Measurements from ENCODE around the gene RIPK1. TPM values are rescaled to one million over a fixed set of nuclear protein-coding genes. Genes with fewer than 3 reads are reported as not detected.

The RIPK1 gene
- total and polyA plus RNA-seq, 2 experiments from 2014 or later, result 15.3 to 26.2 TPM

DNA sequence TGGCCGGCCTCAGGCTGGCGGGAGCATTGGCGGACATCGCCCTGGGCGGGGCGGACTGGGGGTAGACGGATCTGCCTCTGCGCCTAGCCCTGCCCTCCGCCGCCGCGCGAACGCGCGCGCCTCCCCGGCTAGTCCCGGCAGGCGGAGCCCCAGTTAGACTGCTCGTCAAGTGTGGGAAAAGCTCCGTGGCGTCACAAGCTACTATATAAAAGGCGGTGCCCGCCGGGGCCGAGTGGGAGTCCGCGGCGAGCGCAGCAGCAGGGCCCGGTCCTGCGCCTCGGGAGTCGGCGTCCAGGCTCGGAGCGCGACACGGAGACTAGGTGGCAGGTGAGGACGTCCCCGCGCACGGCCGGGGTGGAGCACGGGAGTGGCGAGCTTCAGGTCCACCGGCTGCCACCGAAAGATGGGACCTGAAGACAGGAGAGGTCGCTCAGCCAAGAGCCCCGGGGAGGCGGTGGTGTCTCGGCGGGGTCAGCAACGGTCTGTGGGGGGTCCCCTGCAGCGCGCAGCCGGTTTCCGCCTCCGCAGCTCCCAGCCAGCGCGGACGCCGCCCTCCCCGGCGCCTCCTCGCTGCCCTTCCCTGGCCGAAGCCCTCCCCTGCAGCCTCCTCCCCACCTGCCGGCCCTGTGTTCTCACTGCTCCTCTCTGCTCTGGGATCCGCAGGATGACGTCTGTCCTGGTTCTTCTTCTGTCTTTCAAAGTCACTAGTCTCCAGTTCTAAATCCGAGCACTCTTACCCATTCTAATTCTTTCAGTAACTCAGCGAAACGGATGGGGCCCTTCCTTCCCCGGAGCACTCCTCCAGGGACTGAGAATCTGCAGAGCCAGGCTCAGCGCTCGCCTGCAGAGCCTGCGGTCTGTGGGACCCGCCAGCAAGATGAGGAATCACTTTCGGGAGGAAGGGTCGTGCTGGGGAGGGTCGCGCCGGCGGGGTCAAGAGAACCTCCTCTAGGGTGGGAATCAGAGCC, 4.3 kb upstream of the RIPK1 start:
- H3F3A ChIP-seq (ENCODE audit: insufficient read depth), result no peaks in the 10 kb centered on the region
- peak overlapping the region; percentile 77 for H3K27ac ChIP-seq
- WGBS, 2 experiments (ENCODE audit: low coverage in 1 of 2, low lambda C conversion rate in 2 of 2, missing lambda C conversion rate in 2 of 2), result 1 to 2% methylated on average over 56 to 74 of the region's 85 CpGs
- no peaks in the 10 kb centered on the region for H3K9me2 ChIP-seq (ENCODE audit: insufficient read depth)
- no peaks in the 10 kb centered on the region for H3K9me3 ChIP-seq (ENCODE audit: low read depth)
- H3K36me3 ChIP-seq (ENCODE audit: low read depth), result no peaks in the 10 kb centered on the region
- no peaks in the 10 kb centered on the region for H3K27me3 ChIP-seq (replicated peaks; ENCODE audit: insufficient read depth)
- DNase-seq, result peak; percentile 98
- TF ChIP-seq EZH2phosphoT487 (IDR thresholded peaks at IDR 0.05; ENCODE audit: insufficient read depth, low read depth), result no peak
- no peak for TF ChIP-seq EZH2 (IDR thresholded peaks at IDR 0.05; ENCODE audit: insufficient read depth, poor library complexity, severe bottlenecking)
- peaks cover 34% of the 10 kb centered on the region for H3K79me2 ChIP-seq (ENCODE audit: insufficient read depth)
- no peaks in the 10 kb centered on the region for H4K20me1 ChIP-seq (ENCODE audit: insufficient read depth)
- peak overlapping the region; percentile 77 for H3K4me3 ChIP-seq
- peak overlapping the region; percentile 77 for H2AFZ ChIP-seq
- peak overlapping the region; percentile 79 for H3K4me2 ChIP-seq (ENCODE audit: unreplicated experiment)
- 0 out of 2 replicates have a peak, but pooled peaks cover 4% of the 10 kb centered on the region for H3K4me1 ChIP-seq (ENCODE audit: insufficient read depth)
- peak overlapping the region; percentile 94 for H3K9ac ChIP-seq
- in situ Hi-C loops (cut with MboI), result no loop called here

DNA sequence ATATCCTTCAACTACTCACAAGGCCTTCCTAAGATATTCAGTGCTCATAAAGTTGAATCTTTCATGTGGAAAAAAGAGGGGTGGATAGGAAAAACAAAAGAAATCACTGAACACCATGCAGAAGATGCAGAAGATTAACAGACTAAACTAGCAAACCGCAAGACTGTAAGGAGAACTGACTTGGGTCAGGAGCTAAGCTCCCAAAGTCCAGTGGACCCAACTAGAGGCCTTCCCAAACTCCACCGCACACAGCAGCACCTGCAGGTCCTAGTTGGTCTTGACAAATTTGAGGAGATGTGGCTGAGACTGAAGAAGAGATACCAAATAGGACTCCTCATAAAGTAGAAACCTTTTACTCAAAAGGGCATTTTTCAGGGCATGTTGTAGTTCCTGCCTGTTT, 3.3 kb downstream of the RIPK1 start:
- Histone ChIP-seq H3K79me2 (ENCODE audit: insufficient read depth) (peaks cover 88% of the 10 kb centered on the region), H2AFZ (no peak overlapping the region), H3F3A (ENCODE audit: insufficient read depth) (peaks cover 23% of the 10 kb centered on the region), H3K9me3 (ENCODE audit: low read depth) (no peaks in the 10 kb centered on the region), H3K9ac (no peak overlapping the region), H3K4me1 (ENCODE audit: insufficient read depth) (peaks cover 34% of the 10 kb centered on the region), H3K9me2 (ENCODE audit: insufficient read depth) (no peaks in the 10 kb centered on the region), H3K27me3 (replicated peaks; ENCODE audit: insufficient read depth) (no peaks in the 10 kb centered on the region), H3K4me2 (ENCODE audit: unreplicated experiment) (no peak overlapping the region), H4K20me1 (ENCODE audit: insufficient read depth) (no peaks in the 10 kb centered on the region; the same call in 1 of the 2 replicates), H3K27ac (no peak overlapping the region), H3K4me3 (no peak overlapping the region), H3K36me3 (ENCODE audit: low read depth) (no peaks in the 10 kb centered on the region; the same call in 1 of the 2 replicates)
- in situ Hi-C loops (cut with MboI), result no loop called here
- WGBS, 2 experiments (ENCODE audit: low coverage in 1 of 2, low lambda C conversion rate in 2 of 2, missing lambda C conversion rate in 2 of 2), result 72 to 84% methylated on average over 2 of the region's 2 CpGs
- TF ChIP-seq EZH2 (IDR thresholded peaks at IDR 0.05; ENCODE audit: insufficient read depth, poor library complexity, severe bottlenecking) (no peak), EZH2phosphoT487 (IDR thresholded peaks at IDR 0.05; ENCODE audit: insufficient read depth, low read depth) (no peak)
- DNase-seq, result no peak

DNA sequence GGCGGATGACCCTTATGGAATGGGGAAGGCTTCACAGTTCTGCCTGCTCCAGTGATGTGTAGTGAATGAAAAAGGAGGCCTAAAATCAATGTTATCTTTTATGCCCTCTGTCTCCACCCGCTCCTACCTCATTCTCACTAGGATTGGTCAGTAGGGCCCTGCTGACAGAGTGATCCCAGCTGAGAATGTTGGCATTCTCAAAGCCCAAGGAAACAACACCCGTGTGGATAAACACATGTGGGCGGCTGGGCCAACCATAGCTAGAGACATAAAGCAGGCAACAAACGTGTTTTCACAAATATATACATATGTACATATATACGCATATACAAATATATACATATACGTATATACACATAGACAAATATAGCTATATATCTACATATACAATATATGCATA, 4.5 kb downstream of the RIPK1 start:
- Histone ChIP-seq H3K9me3 (ENCODE audit: low read depth) (no peaks in the 10 kb centered on the region), H3K27ac (no peak overlapping the region), H3K9me2 (ENCODE audit: insufficient read depth) (no peaks in the 10 kb centered on the region), H3K4me1 (ENCODE audit: insufficient read depth) (peaks cover 30% of the 10 kb centered on the region), H2AFZ (no peak overlapping the region), H3K4me3 (no peak overlapping the region), H3K79me2 (ENCODE audit: insufficient read depth) (peaks cover 88% of the 10 kb centered on the region), H3K4me2 (ENCODE audit: unreplicated experiment) (no peak overlapping the region), H3K9ac (no peak overlapping the region), H4K20me1 (ENCODE audit: insufficient read depth) (no peaks in the 10 kb centered on the region; the same call in 1 of the 2 replicates), H3K36me3 (ENCODE audit: low read depth) (peaks cover 5% of the 10 kb centered on the region; the same call in 1 of the 2 replicates), H3K27me3 (replicated peaks; ENCODE audit: insufficient read depth) (no peaks in the 10 kb centered on the region), H3F3A (ENCODE audit: insufficient read depth) (peaks cover 23% of the 10 kb centered on the region)
- no peak for DNase-seq
- in situ Hi-C loops (cut with MboI), result no loop called here
- WGBS, 2 experiments (ENCODE audit: low coverage in 1 of 2, low lambda C conversion rate in 2 of 2, missing lambda C conversion rate in 2 of 2), result 65 to 66% methylated on average over 7 of the region's 7 CpGs
- TF ChIP-seq EZH2phosphoT487 (IDR thresholded peaks at IDR 0.05; ENCODE audit: insufficient read depth, low read depth), result no peak
- no peak for TF ChIP-seq EZH2 (IDR thresholded peaks at IDR 0.05; ENCODE audit: insufficient read depth, poor library complexity, severe bottlenecking)

GRCh38 chr6:3073382-3073781, 5.1 kb downstream of the RIPK1 start:
- Histone ChIP-seq H3K36me3 (ENCODE audit: low read depth) (peaks cover 10% of the 10 kb centered on the region; the same call in 1 of the 2 replicates), H3K4me3 (no peak overlapping the region), H3K27ac (no peak overlapping the region), H3K4me2 (ENCODE audit: unreplicated experiment) (no peak overlapping the region), H3K9ac (no peak overlapping the region), H3K27me3 (replicated peaks; ENCODE audit: insufficient read depth) (no peaks in the 10 kb centered on the region), H3K9me2 (ENCODE audit: insufficient read depth) (no peaks in the 10 kb centered on the region), H4K20me1 (ENCODE audit: insufficient read depth) (no peaks in the 10 kb centered on the region; the same call in 1 of the 2 replicates), H3K79me2 (ENCODE audit: insufficient read depth) (peaks cover 91% of the 10 kb centered on the region), H3F3A (ENCODE audit: insufficient read depth) (peaks cover 23% of the 10 kb centered on the region), H2AFZ (no peak overlapping the region), H3K9me3 (ENCODE audit: low read depth) (no peaks in the 10 kb centered on the region), H3K4me1 (ENCODE audit: insufficient read depth) (peaks cover 30% of the 10 kb centered on the region)
- no peak for DNase-seq
- WGBS, 2 experiments (ENCODE audit: low coverage in 1 of 2, low lambda C conversion rate in 2 of 2, missing lambda C conversion rate in 2 of 2), result 78 to 80% methylated on average over 11 of the region's 11 CpGs
- no peak for TF ChIP-seq EZH2 (IDR thresholded peaks at IDR 0.05; ENCODE audit: insufficient read depth, poor library complexity, severe bottlenecking)
- TF ChIP-seq EZH2phosphoT487 (IDR thresholded peaks at IDR 0.05; ENCODE audit: insufficient read depth, low read depth), result no peak
- in situ Hi-C loops (cut with MboI), result no loop called here

All from GM23248 (cell line).